ENCODE results near the gene NUDT4.

- TF ChIP-seq HMG20B (CRISPR knock-in tag; conservative IDR thresholded peaks at IDR 0.05) (no peak), USF2 (IDR thresholded peaks at IDR 0.05; ENCODE audit: low read depth, low read length) (no peak), USF2 (CRISPR knock-in tag; IDR thresholded peaks at IDR 0.05; ENCODE audit: borderline replicate concordance) (no peak), HDAC1 (CRISPR knock-in tag; IDR thresholded peaks at IDR 0.05) (no peak), NR2F6 (IDR thresholded peaks at IDR 0.05) (no peak), NR2F6 (CRISPR knock-in tag; IDR thresholded peaks at IDR 0.05) (no peak)
These were observed 44.3 kb downstream of the NUDT4 start for GRCh38 chr12:93422050-93422449.

Data from HepG2 (cell line).